GM21825 (cell line): ENCODE data around the gene SCEL.
"Not testable (repeated sequence)": the region's sequence is repeated elsewhere in the genome, so short reads cannot be mapped to it uniquely, and the experiment has no call there.

ENCODE experiments used
- ATAC-seq: cut with Tn5 transposase; IDR thresholded peaks from one replicate; pipeline ENCODE4 v1.9.1; 2021; ENCODE audit warnings: mild to moderate bottlenecking, moderate library complexity; ENCODE audit not compliant: unreplicated experiment

Gene SCEL

GRCh38 chr13:77535448-77535847, at the start of gene SCEL:
Gene SCEL (plus strand): TSS chr13:77535706. CDS start chr13:77555876, 20,170 bp downstream.
- no peak for ATAC-seq

GRCh38 chr13:77489566-77490337, 45.8 kb upstream of the SCEL start:
- ATAC-seq, result no peak

- ATAC-seq, result no peak
Measured at GRCh38 chr13:77492982-77493381, 42.5 kb upstream of the SCEL start.

- ATAC-seq, result no peak
Measured at GRCh38 chr13:77494226-77494625, 41.3 kb upstream of the SCEL start.

- no peak for ATAC-seq
Measured at GRCh38 chr13:77497350-77497749, 38.2 kb upstream of the SCEL start.

GRCh38 chr13:77497835-77498234, 37.7 kb upstream of the SCEL start:
- no peak for ATAC-seq

GRCh38 chr13:77502104-77502720, 33.3 kb upstream of the SCEL start:
- peak; percentile 81 for ATAC-seq

- ATAC-seq, result no peak
Measured at GRCh38 chr13:77503398-77503797, 32.1 kb upstream of the SCEL start.

- no peak for ATAC-seq
Measured at GRCh38 chr13:77506874-77507273, 28.6 kb upstream of the SCEL start.

- no peak for ATAC-seq
Measured at GRCh38 chr13:77507931-77508776, 27.4 kb upstream of the SCEL start.

- ATAC-seq, result no peak
Measured at GRCh38 chr13:77508959-77509620, 26.4 kb upstream of the SCEL start.

GRCh38 chr13:77510156-77510555, 25.4 kb upstream of the SCEL start:
- no peak for ATAC-seq

GRCh38 chr13:77511552-77511951, 24.0 kb upstream of the SCEL start:
- ATAC-seq, result no peak

- peak; percentile 74 for ATAC-seq
Measured at GRCh38 chr13:77513719-77514335, 21.7 kb upstream of the SCEL start.

GRCh38 chr13:77514336-77514726, 21.2 kb upstream of the SCEL start:
- ATAC-seq, result peak; percentile 82

- ATAC-seq, result no peak
Measured at GRCh38 chr13:77515785-77516184, 19.7 kb upstream of the SCEL start.

- ATAC-seq, result peak; percentile 38
Measured at GRCh38 chr13:77516342-77516789, 19.1 kb upstream of the SCEL start.

GRCh38 chr13:77518266-77518665, 17.2 kb upstream of the SCEL start:
- no peak for ATAC-seq

GRCh38 chr13:77519396-77519795, 16.1 kb upstream of the SCEL start:
- not testable (repeated sequence) for ATAC-seq

GRCh38 chr13:77519808-77520207, 15.7 kb upstream of the SCEL start:
- no peak for ATAC-seq

GRCh38 chr13:77521194-77521593, 14.3 kb upstream of the SCEL start:
- no peak for ATAC-seq
